Stimulated activated CD8-positive, alpha-beta memory T cell treated with anti-CD3 and anti-CD28 coated beads, Interleukin-7, amount 100 ng/mL, for 1 hour (primary cell): ENCODE data around the gene EML1.

Experiments used
- DNase-seq, 2 donors: peaks; one replicate each; pipeline ENCODE4 v3.0.0-alpha.2; 2020; ENCODE audit warnings: low read depth in 2 of 2

Gene EML1

DNA sequence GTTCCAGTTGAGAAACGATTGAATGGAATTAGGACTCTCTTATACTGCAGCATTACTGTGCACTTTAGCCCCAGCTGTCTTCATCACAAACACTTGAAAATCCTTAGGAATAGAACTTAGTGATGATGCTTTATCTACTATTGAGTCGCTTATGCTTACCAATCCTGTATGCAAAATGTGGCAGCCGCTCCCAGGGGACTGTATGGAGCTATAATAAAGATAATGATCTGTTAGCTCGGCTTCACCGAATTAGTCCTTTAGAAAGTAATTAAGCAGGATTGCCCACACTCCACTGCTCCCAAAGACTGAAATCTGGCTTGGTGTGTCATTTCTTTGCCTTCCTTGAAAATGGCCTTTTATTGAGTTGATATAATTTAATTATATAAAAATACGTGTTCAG is 10.6 kb downstream of the EML1 start:
- DNase-seq: no peak

DNA sequence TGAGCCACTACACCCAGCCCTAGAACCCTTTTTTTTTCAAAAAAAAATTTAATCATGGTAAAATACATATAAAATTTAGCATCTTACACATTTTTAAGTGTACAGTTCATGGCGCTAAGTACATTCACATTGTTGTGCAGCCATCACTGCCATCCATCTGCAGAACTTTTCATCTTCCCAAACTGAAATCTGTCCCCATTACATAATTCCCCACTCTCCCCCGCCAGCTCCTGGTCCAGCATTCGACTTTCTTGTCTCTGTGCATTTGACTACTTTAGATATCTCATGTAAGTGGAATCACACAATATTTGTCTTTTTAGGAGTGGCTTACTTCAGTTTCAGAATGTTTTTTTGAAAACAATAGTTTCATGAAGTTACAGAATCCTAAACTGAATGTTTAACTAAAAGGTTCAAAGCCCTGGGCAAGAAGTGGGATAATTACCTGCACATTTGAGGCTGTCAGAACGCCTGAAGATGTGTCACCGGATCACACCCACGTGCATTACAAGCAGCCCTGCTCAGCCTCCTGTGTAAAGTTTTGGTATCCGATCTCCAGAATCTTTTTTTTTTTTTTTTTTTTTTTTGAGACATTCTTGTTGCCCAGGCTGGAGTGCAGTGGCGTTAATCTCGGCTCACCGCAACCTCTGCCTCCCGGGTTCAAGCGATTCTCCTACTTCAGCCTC is 12.7 kb downstream of the EML1 start:
- no peak for DNase-seq

GRCh38 chr14:99806836-99807235 is 13.6 kb downstream of the EML1 start:
- no peak for DNase-seq

DNA sequence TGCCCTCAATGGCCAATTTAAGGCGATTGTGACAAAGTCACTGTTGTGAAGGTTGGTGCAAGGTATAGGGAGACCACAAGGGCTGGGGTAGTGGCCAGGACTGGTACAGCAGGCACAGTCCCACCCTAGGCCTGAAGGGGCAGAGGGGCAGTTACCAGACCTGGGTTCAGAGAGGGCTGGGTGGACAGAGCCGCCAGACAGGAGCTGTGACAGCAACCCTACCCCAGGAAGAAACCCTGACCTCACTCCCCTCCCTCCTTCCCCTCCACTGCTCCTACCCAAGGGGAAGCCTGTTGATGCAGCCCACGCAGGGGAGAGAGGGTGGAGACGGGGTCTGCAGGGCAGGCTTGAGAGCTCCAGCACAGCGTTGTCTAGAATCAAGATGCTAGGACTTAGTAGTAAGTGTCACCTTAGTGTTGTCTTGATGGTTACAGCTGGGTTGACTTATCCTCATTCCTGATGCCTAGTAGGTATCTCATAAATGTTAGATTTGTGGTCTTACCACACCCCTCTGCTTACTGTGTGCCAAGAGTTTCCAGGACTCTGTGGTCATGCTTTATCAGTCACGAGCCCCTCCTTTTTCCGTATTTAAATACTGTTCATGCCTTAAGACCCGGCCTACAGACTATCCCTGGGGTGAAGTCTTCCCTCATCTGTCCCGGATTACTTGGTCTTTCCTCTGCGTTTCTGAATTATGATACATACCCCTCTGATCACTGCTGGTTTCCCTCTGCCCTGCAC is 14.4 kb downstream of the EML1 start:
- DNase-seq: no peak

- no peak for DNase-seq
Observed at GRCh38 chr14:99808154-99808505, 14.9 kb downstream of the EML1 start.

DNA sequence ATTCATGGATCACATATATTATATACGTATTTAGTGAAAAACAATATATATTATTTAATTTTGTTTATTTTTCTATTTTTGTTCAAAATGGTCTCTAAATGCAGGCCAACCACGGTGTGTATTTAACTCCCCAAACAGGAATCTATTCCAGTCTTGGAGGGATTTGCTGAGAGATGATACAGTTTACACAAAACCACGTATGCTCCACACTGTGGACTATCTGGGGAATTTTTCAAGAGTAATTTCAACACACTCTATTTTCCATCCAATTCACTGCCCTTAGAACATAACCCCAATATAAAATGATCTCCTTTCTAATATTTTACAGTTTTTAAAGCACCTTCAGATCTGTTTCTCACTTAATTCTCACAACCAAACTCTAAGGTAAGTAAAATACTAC is 15.3 kb downstream of the EML1 start:
- DNase-seq: no peak

GRCh38 chr14:99809360-99809759 is 16.1 kb downstream of the EML1 start:
- DNase-seq: no peak

DNA sequence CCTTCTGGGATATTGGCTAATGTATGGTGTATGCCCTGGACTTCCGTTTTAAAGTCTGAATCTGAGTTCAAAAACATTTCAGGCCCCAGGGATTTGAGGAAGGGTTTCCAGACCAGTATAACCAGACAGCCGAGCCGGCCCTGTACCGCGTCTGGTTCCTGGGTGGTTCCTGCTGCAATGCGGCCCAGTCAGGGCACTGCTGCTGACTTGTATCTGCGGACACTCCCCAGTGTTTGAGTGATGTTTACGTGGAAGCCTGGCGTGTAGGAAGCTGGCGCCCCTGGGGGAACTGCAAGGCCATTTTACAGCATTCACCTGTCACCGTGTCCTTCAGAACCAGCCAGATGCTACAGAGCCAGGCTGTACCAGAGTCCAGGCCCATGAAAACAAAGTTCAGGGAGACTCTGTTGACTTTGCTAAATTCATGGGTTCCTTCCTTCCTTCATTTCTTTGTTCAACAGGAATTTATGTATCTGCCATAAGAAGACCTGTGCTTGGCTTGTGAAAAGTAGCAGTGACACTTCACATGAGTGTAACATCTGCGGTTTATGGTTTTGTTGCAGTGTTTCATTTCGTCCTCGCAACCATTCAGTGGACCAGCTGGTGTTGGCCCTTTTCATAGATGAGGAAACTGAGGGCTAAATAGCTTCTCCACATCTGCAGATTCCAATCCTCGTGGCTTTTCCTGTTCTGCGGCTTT is 16.8 kb downstream of the EML1 start:
- DNase-seq: no peak

- no peak for DNase-seq
Observed at GRCh38 chr14:99810559-99810874, 17.3 kb downstream of the EML1 start.

- DNase-seq: no peak
Observed at GRCh38 chr14:99812096-99812750, 19.0 kb downstream of the EML1 start.

GRCh38 chr14:99812892-99813291 is 19.7 kb downstream of the EML1 start:
- no peak for DNase-seq

DNA sequence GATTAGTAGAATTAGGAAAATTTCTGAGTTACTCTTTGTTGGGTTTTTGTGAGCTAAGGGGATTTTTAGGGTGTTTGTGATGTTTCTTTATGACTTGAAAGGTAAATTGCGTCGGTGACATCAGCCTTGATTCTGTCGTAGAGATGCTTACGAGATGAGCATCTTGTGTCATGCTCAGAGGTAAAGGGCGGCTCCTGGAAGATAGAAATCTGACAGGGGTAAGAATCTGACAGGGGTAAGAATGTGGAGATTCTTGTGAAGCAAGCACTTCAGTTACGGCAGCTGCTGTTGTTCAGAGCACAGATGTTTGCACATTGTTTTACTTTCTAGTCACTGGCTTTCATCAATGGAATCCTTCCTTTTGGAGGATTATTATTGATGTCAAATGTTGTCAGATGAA is 22.5 kb downstream of the EML1 start:
- DNase-seq: no peak

DNA sequence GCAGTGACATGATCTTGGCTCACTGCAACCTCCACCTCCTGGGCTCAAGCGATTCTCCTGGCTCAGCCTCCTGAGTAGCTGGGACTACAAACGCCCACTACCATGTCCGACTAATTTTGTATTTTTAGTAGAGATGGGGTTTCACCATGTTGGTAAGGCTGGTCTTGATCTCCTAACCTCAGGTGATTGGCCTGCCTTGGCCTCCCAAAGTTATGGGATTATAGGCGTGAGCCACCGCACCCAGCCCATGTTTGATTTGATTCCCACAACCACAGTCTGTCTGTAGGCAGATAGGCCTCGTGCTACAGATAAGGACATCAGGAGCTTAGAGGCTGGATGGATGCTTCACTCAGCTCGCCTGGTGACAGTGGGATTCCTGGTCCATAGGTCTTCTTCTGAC is 23.0 kb downstream of the EML1 start:
- DNase-seq: no peak

GRCh38 chr14:99816642-99817041 is 23.4 kb downstream of the EML1 start:
- no peak for DNase-seq

GRCh38 chr14:99817331-99817730 is 24.1 kb downstream of the EML1 start:
- no peak for DNase-seq

DNA sequence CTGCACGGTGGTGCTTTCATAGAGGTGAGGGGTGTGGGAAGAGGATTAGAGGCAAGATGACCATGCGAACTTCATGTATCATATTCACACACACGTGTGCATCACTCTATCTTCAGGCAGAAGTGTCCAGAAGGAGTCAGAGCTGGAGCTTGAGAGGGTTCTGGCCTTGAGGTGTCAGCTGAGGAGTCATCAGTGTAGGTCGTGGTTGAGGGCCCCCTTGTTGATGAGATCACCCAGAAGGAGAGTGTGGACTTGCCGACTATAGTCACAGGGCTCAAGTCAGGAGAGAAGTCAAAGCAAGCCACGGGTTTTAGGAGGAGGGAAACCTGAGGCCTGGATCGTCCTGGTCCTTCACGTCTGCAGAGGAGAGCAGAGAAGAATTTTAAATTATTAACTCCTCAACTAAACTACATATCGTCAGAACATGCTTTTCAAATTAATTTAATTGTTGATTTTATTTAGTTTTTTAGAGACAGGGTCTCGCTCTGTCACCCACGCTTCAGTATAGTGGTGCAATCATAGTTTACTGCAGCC is 25.4 kb downstream of the EML1 start:
- no peak for DNase-seq

GRCh38 chr14:99819514-99819913 is 26.3 kb downstream of the EML1 start:
- no peak for DNase-seq

GRCh38 chr14:99820702-99821331 is 27.6 kb downstream of the EML1 start:
- no peak for DNase-seq

DNA sequence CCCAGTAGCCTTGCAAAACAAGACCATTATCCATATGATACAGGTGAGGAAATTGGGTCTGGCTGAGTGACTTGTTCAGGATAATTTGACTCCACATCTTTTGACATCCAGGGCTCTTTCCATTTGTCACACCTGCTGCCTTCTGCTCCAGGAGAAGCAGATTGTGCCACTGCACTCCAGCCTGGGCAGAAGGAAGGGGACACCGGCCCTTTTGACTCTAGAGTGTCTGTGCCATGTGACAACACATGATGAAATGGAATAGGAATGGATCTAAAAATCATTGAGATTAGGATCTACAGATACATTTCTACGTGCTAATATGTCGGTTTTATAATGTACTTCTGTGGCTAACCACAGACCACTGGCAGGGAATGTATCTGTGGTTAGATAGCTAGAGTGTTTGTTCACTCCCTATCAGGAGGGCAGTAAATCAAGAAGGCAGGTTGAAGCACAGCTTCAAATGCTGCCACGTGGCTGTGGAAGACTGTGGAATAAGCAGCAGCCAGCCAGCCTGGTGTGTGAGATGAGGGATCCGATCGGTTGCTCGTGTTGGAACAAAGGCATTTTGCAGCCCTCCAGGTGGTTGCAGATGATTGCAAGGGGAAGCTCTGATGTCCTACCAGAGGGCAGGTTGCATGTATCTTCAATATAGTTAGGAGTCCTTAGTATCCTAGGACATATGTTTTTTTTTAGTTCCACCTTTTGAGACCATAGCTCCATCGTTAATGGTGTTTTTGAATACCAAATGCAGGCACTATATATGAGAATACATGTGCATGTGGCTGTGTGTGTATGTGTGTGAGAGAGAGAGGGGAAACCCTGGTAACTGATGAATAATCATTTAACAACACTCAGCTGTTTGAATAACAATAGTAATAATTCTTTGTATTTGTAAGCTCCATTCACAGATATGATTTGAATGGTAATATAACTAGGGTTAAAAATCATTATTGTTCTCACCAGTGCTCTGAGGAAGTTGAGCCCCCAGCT is 28.6 kb downstream of the EML1 start:
- no peak for DNase-seq

- DNase-seq: no peak
Observed at GRCh38 chr14:99822800-99823455, 29.7 kb downstream of the EML1 start.
